Measurements from ENCODE around the gene PODXL2. TPM values are rescaled to one million over a fixed set of nuclear protein-coding genes. Genes with fewer than 3 reads are reported as not detected.

PODXL2 gene
- total RNA-seq, 1 donor from 2014 or later = 5.7 TPM

DNA sequence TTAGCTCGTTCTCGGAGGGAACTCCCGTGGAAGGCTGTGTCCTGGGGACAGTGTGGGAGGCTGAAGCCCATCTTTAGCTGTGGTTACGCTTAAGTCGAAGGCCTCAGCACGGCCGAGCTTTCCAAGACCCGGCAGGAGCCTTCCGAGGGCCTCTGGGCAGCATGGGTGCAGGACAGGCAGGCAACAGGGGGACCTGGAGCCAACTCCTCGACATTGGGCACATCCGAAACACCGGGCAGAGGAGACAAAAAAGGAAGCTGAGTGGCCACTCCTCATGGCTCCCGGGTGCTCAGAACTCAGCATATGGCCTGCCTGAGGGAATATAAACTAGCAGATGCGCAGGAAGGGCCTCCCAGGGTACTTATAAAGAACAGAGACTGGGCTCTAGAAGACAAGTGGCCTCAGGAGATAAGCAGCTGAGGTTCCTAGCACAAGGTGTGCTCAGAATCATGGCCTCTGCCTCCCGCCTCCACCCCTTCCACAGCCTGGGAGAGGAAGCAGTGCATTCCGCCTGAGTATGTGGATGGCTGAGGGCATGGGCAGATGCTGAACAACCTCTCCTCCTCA, 77.9 kb downstream of the PODXL2 start:
- H3K27ac Mint-ChIP-seq (ENCODE audit: unreplicated experiment) = peak overlapping the region; percentile 70
- H3K27me3 Mint-ChIP-seq (ENCODE audit: unreplicated experiment) = no peaks in the 10 kb centered on the region
- peaks cover 7% of the 10 kb centered on the region for H3K9me3 Mint-ChIP-seq (ENCODE audit: unreplicated experiment)
- H3K4me1 Mint-ChIP-seq (ENCODE audit: unreplicated experiment) = peaks cover 48% of the 10 kb centered on the region
- peaks cover 30% of the 10 kb centered on the region for H3K36me3 Mint-ChIP-seq (ENCODE audit: unreplicated experiment)
- TF ChIP-seq, protein P1, sequence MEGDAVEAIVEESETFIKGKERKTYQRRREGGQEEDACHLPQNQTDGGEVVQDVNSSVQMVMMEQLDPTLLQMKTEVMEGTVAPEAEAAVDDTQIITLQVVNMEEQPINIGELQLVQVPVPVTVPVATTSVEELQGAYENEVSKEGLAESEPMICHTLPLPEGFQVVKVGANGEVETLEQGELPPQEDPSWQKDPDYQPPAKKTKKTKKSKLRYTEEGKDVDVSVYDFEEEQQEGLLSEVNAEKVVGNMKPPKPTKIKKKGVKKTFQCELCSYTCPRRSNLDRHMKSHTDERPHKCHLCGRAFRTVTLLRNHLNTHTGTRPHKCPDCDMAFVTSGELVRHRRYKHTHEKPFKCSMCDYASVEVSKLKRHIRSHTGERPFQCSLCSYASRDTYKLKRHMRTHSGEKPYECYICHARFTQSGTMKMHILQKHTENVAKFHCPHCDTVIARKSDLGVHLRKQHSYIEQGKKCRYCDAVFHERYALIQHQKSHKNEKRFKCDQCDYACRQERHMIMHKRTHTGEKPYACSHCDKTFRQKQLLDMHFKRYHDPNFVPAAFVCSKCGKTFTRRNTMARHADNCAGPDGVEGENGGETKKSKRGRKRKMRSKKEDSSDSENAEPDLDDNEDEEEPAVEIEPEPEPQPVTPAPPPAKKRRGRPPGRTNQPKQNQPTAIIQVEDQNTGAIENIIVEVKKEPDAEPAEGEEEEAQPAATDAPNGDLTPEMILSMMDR (IDR thresholded peaks at IDR 0.05) = no peak
- no peak for DNase-seq (ENCODE audit: extremely low spot score, unreplicated experiment)
- H3K4me3 Mint-ChIP-seq (ENCODE audit: unreplicated experiment) = no peak overlapping the region

DNA sequence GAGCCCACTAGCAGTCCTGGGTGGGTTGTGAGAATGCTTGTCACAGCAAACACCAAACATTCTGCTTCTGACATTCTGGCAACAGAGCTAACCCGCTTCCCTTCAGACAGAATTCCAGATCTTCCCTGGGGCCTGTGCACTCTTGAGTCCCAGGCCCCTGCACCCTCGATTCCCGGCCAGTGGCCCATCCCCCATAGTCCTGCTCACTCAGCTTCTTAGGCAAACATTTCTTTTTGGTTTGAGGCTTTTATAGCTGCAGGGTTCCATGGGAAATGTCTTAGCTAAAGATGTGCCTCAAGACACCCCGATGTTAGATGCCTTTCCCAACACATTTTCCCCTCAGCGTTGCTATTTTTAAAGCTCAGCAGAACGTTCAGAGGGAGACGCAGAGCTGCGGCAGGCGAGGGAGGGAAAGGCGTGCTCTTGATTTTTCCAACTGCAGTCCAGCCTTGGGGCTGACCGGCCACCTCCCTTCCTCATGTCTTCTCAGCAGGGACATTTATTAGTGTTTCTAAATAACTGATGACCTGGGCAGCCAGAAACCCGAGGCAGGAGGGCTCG, 78.9 kb downstream of the PODXL2 start:
- Mint-ChIP-seq H3K27ac (ENCODE audit: unreplicated experiment) (peak overlapping the region; percentile 70), H3K36me3 (ENCODE audit: unreplicated experiment) (peaks cover 29% of the 10 kb centered on the region), H3K4me1 (ENCODE audit: unreplicated experiment) (peaks cover 41% of the 10 kb centered on the region), H3K27me3 (ENCODE audit: unreplicated experiment) (no peaks in the 10 kb centered on the region), H3K9me3 (ENCODE audit: unreplicated experiment) (peaks cover 7% of the 10 kb centered on the region), H3K4me3 (ENCODE audit: unreplicated experiment) (no peak overlapping the region)
- TF ChIP-seq, protein P1 (IDR thresholded peaks at IDR 0.05) = no peak
- no peak for DNase-seq (ENCODE audit: extremely low spot score, unreplicated experiment)

DNA sequence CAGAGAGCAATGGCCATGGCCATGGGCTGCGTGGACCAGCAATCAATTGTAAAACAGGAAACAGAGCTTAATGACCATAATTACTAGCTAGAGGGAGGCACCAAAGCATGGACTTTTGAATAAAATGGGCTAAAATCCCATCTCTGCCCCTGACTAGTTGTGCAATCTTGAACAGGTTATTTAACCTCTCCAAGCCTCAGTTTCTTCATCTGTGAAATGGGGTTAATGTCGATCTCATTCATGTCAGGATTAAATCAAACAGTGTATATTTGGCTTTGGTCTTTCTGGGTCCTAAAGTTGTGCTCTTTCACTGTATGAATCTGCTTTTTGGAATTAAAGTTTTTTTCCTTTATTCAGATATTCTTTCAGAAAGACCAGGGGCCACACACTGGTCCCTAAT, 79.9 kb downstream of the PODXL2 start:
- Mint-ChIP-seq H3K4me1 (ENCODE audit: unreplicated experiment) (peaks cover 44% of the 10 kb centered on the region), H3K4me3 (ENCODE audit: unreplicated experiment) (no peak overlapping the region), H3K27me3 (ENCODE audit: unreplicated experiment) (no peaks in the 10 kb centered on the region), H3K36me3 (ENCODE audit: unreplicated experiment) (peaks cover 23% of the 10 kb centered on the region), H3K9me3 (ENCODE audit: unreplicated experiment) (peaks cover 7% of the 10 kb centered on the region), H3K27ac (ENCODE audit: unreplicated experiment) (no peak overlapping the region)
- no peak for DNase-seq (ENCODE audit: extremely low spot score, unreplicated experiment)
- TF ChIP-seq, protein P1 (IDR thresholded peaks at IDR 0.05) = no peak

DNA sequence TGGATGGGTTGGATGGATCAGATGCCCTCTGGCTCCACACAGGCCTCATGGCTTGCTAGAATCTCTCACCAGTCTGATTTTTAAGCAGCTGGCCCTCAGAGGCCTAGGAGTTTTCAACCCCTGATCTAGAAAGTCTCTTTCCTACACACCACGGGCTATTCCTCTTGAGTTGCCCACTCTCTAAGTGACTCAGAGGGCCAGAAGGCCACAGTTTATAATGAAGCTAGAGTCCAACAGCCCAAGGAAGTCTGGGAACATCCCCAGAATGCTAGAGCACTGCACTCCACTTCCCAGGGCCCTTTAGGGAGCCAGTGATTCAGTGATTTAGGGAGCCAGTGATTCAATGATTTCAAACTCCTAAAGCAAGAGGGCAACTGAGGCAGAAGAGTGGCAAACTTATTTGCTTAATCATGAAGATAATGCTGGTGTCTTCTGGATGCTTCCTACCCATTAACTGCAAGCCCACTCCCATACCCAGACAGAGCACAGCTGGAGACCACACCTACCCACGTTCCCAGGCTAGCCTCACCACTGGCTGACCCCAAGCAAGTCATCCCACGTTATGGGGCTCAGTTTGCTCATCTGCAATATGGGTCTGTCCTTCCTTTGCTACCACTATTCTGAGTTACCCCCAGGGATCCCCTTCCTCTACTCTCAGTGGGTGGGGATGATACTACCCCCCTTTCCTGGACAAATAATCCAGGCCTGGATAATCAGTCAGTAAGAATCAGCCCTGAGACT, 80.5 kb downstream of the PODXL2 start:
- Mint-ChIP-seq H3K4me3 (ENCODE audit: unreplicated experiment) (no peak overlapping the region), H3K36me3 (ENCODE audit: unreplicated experiment) (peaks cover 18% of the 10 kb centered on the region), H3K4me1 (ENCODE audit: unreplicated experiment) (peaks cover 51% of the 10 kb centered on the region)

More for the DNA sequence above, 80.5 kb downstream of the PODXL2 start:
- DNase-seq (ENCODE audit: extremely low spot score, unreplicated experiment) = no peak
- Mint-ChIP-seq H3K27me3 (ENCODE audit: unreplicated experiment) (no peaks in the 10 kb centered on the region), H3K9me3 (ENCODE audit: unreplicated experiment) (peaks cover 3% of the 10 kb centered on the region), H3K27ac (ENCODE audit: unreplicated experiment) (no peak overlapping the region)
- TF ChIP-seq, protein P1 (IDR thresholded peaks at IDR 0.05) = no peak
